HL-60 (cell line): ENCODE results near the gene BANF2.

Source experiments
- POLR2AphosphoS5 ChIP-seq: IDR thresholded peaks from 2 replicates; pipeline ENCODE4 v1.6.1; 2012; ENCODE audit warnings: low read depth
- SPI1 ChIP-seq: IDR thresholded peaks from 2 replicates; pipeline ENCODE4 v1.6.1; 2012; ENCODE audit warnings: low read depth, mild to moderate bottlenecking, borderline replicate concordance
- TF ChIP-seq, protein P1 (sequence below): IDR thresholded peaks from one replicate; pipeline ENCODE4 v1.5.1; 2011; ENCODE audit warnings: low read length, control low read depth, inconsistent platforms; ENCODE audit not compliant: insufficient read depth
- TF ChIP-seq, protein P2 (sequence below): IDR thresholded peaks from 2 replicates; pipeline ENCODE4 v1.6.1; 2012; ENCODE audit warnings: low read depth; ENCODE audit not compliant: insufficient replicate concordance

DNA sequence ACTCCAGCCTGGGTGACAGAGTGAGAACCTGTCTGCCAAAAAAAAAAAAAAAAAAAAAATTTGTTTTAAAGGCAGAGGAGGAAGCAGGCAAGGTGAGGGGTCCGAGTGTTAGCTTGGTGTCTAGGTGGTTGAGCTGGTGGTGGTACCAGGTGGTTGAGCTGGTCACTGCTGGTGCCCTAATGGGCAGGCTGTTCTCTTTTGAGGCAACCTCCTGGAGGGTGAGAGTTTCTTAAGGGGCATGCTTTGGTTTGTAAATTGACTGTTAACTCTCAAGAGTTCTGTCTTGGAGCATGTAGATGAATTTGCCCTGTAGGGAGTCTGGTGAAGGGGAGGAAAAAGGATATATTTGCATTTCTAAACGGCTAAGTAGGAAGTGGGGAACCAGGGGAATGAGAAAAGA is 52.7 kb downstream of the BANF2 start:
- TF ChIP-seq POLR2AphosphoS5 (no peak), SPI1 (no peak)
- TF ChIP-seq, protein P1, sequence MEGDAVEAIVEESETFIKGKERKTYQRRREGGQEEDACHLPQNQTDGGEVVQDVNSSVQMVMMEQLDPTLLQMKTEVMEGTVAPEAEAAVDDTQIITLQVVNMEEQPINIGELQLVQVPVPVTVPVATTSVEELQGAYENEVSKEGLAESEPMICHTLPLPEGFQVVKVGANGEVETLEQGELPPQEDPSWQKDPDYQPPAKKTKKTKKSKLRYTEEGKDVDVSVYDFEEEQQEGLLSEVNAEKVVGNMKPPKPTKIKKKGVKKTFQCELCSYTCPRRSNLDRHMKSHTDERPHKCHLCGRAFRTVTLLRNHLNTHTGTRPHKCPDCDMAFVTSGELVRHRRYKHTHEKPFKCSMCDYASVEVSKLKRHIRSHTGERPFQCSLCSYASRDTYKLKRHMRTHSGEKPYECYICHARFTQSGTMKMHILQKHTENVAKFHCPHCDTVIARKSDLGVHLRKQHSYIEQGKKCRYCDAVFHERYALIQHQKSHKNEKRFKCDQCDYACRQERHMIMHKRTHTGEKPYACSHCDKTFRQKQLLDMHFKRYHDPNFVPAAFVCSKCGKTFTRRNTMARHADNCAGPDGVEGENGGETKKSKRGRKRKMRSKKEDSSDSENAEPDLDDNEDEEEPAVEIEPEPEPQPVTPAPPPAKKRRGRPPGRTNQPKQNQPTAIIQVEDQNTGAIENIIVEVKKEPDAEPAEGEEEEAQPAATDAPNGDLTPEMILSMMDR, result no peak
- TF ChIP-seq, protein P2, sequence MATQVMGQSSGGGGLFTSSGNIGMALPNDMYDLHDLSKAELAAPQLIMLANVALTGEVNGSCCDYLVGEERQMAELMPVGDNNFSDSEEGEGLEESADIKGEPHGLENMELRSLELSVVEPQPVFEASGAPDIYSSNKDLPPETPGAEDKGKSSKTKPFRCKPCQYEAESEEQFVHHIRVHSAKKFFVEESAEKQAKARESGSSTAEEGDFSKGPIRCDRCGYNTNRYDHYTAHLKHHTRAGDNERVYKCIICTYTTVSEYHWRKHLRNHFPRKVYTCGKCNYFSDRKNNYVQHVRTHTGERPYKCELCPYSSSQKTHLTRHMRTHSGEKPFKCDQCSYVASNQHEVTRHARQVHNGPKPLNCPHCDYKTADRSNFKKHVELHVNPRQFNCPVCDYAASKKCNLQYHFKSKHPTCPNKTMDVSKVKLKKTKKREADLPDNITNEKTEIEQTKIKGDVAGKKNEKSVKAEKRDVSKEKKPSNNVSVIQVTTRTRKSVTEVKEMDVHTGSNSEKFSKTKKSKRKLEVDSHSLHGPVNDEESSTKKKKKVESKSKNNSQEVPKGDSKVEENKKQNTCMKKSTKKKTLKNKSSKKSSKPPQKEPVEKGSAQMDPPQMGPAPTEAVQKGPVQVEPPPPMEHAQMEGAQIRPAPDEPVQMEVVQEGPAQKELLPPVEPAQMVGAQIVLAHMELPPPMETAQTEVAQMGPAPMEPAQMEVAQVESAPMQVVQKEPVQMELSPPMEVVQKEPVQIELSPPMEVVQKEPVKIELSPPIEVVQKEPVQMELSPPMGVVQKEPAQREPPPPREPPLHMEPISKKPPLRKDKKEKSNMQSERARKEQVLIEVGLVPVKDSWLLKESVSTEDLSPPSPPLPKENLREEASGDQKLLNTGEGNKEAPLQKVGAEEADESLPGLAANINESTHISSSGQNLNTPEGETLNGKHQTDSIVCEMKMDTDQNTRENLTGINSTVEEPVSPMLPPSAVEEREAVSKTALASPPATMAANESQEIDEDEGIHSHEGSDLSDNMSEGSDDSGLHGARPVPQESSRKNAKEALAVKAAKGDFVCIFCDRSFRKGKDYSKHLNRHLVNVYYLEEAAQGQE, result no peak
